Mesenchymal stem cell (in vitro differentiated cells and primary cell): Measurements from ENCODE around the gene POTEI. TPM values are rescaled to one million over a fixed set of nuclear protein-coding genes. Genes with fewer than 3 reads are reported as not detected.
"Not testable (repeated sequence)": the region's sequence is repeated elsewhere in the genome, so short reads cannot be mapped to it uniquely, and the experiment has no call there.

Experiments
- DNase-seq: peaks from one replicate; pipeline ENCODE4 v3.0.0-alpha.2; 2013
- H2AFZ ChIP-seq: one replicate; pipeline ENCODE4 v1.6.1; 2013; ENCODE audit warnings: low read depth, mild to moderate bottlenecking, control low read depth, inconsistent platforms, low read length, moderate library complexity
- H2AK5ac ChIP-seq: 2 replicates; pipeline ENCODE4 v1.6.1; 2013; ENCODE audit warnings: low read length, moderate library complexity, mild to moderate bottlenecking, inconsistent platforms; ENCODE audit not compliant: severe bottlenecking
- H2BK120ac ChIP-seq: one replicate; pipeline ENCODE4 v1.6.1; 2013; ENCODE audit warnings: low read depth, mild to moderate bottlenecking, inconsistent platforms, low read length, moderate library complexity
- H2BK12ac ChIP-seq, 2 experiments: one replicate each; pipeline ENCODE4 v1.6.1; 2013; ENCODE audit warnings: inconsistent platforms in 2 of 2, low read length in 2 of 2, mild to moderate bottlenecking in 2 of 2, moderate library complexity in 2 of 2, control low read depth in 1 of 2
- H2BK15ac ChIP-seq: one replicate; pipeline ENCODE4 v1.6.1; 2013; ENCODE audit warnings: mild to moderate bottlenecking, low read depth, inconsistent platforms; ENCODE audit not compliant: poor library complexity, severe bottlenecking
- H2BK5ac ChIP-seq: 2 replicates; pipeline ENCODE4 v1.6.1; 2013; ENCODE audit warnings: low read depth, mild to moderate bottlenecking, low read length, control low read depth, inconsistent platforms; ENCODE audit not compliant: poor library complexity, severe bottlenecking
- H3K14ac ChIP-seq, 2 experiments: one replicate each; pipeline ENCODE4 v1.6.1; 2013; ENCODE audit warnings: inconsistent platforms in 2 of 2, low read length in 2 of 2, control low read depth in 1 of 2, mild to moderate bottlenecking in 1 of 2, moderate library complexity in 1 of 2
- H3K18ac ChIP-seq, 2 experiments: one replicate each; pipeline ENCODE4 v1.6.1; 2013; ENCODE audit warnings: inconsistent platforms in 2 of 2, low read length in 2 of 2, control low read depth in 1 of 2, low read depth in 1 of 2, mild to moderate bottlenecking in 1 of 2
- H3K23ac ChIP-seq, 2 experiments: one replicate each; pipeline ENCODE4 v1.6.1; 2013; ENCODE audit warnings: inconsistent platforms in 2 of 2, low read length in 2 of 2, mild to moderate bottlenecking in 2 of 2, moderate library complexity in 2 of 2, control low read depth in 1 of 2
- H3K27ac ChIP-seq: 2 replicates; pipeline ENCODE4 v1.5.1; 2013; ENCODE audit warnings: mild to moderate bottlenecking, moderate library complexity, low read length, control low read depth, inconsistent platforms; ENCODE audit not compliant: poor library complexity, severe bottlenecking
- H3K27me3 ChIP-seq, 2 experiments: 2 replicates each; pipeline versions ENCODE4 v1.6.1 to v1.7.0; 2013; ENCODE audit warnings: low read length in 2 of 2, mild to moderate bottlenecking in 2 of 2, moderate library complexity in 2 of 2, control low read depth in 1 of 2, inconsistent platforms in 1 of 2; ENCODE audit not compliant: control insufficient read depth in 1 of 2, insufficient read depth in 1 of 2
- H3K36me3 ChIP-seq, 2 experiments: 2 replicates each; pipeline versions ENCODE4 v1.6.1 to v1.7.0; 2013; ENCODE audit warnings: low read length in 2 of 2, control low read depth in 1 of 2, inconsistent platforms in 1 of 2, low read depth in 1 of 2, mild to moderate bottlenecking in 1 of 2; ENCODE audit not compliant: insufficient read depth in 2 of 2, control insufficient read depth in 1 of 2
- H3K4ac ChIP-seq, 2 experiments: one replicate each; pipeline ENCODE4 v1.6.1; 2013; ENCODE audit warnings: inconsistent platforms in 2 of 2, low read length in 2 of 2, mild to moderate bottlenecking in 2 of 2, moderate library complexity in 2 of 2, control low read depth in 1 of 2, low read depth in 1 of 2
- H3K4me1 ChIP-seq: 2 replicates; pipeline ENCODE4 v1.6.1; 2013; ENCODE audit warnings: low read depth, low read length, control low read depth; ENCODE audit not compliant: control insufficient read depth, insufficient read depth
- H3K4me2 ChIP-seq: 2 replicates; pipeline ENCODE4 v1.6.1; 2013; ENCODE audit warnings: low read length, mild to moderate bottlenecking, inconsistent platforms; ENCODE audit not compliant: poor library complexity, severe bottlenecking
- H3K4me3 ChIP-seq, 2 experiments: 2 replicates each; pipeline versions ENCODE4 v1.5.1 to v1.7.0; 2013; ENCODE audit warnings: low read length in 2 of 2, mild to moderate bottlenecking in 2 of 2, control low read depth in 1 of 2, low read depth in 1 of 2; ENCODE audit not compliant: insufficient read depth in 1 of 2
- H3K79me1 ChIP-seq: replicated peaks from 2 replicates; pipeline ENCODE4 v1.6.1; 2013; ENCODE audit warnings: mild to moderate bottlenecking, control low read depth, low read length, inconsistent platforms; ENCODE audit not compliant: poor library complexity, severe bottlenecking
- H3K9ac ChIP-seq: 2 replicates; pipeline ENCODE4 v1.7.0; 2013; ENCODE audit warnings: mild to moderate bottlenecking, low read length, moderate library complexity
- H3K9me3 ChIP-seq: 2 replicates; pipeline ENCODE4 v1.7.0; 2013; ENCODE audit warnings: mild to moderate bottlenecking, low read length; ENCODE audit not compliant: control insufficient read depth
- H4K8ac ChIP-seq: one replicate; pipeline ENCODE4 v1.6.1; 2013; ENCODE audit warnings: inconsistent platforms, mild to moderate bottlenecking, low read length, moderate library complexity
- H4K91ac ChIP-seq: one replicate; pipeline ENCODE4 v1.6.1; 2013; ENCODE audit warnings: mild to moderate bottlenecking, low read length, inconsistent platforms
- WGBS: methylation state at CpG from one replicate; pipeline ENCODE4 v1.1.7; 2013; ENCODE audit warnings: mixed read lengths; 5-methylcytosine and 5-hydroxymethylcytosine counted together
- polyA plus RNA-seq, 2 experiments: library from polyadenylated mRNA; stranded (reverse); fragments of 200-250 nt; gene quantifications; one replicate each; pipeline ENCODE4 v1.2.3, GENCODE V29; 2013

POTEI gene
- polyA plus RNA-seq (2013, experiment 1 of 2), result 0.03 TPM
- 0.01 TPM for polyA plus RNA-seq (2013, experiment 2 of 2)

DNA sequence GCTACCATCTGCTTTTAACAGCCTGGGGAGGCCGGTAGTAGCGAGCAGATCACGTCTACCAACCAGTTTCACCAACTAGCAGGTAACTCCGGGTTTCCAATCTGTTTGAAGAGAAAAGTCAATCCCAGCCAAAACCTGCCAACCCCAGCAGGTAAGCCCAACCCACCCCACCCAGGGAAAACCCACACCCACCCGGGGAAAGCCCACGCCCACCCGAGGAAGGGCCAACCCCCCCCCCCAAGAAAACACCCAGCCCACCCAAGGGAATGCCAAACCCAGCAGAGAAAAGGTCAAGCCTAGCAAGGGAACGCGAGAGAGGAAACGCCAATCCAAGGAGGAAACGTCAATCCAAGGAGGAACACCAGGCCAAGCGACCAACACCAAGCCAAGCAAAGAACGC is at the start of gene POTEI:
Gene POTEI (minus strand): TSS at position 101 of the 400 bp plus-strand sequence. CDS start 93 bp downstream, at position 8.
- H3K27me3 ChIP-seq, H3K4me2 ChIP-seq, H2BK120ac ChIP-seq, H3K14ac ChIP-seq, H3K4ac ChIP-seq, H2AK5ac ChIP-seq, H3K79me1 ChIP-seq, H2AFZ ChIP-seq, H3K36me3 ChIP-seq, H2BK12ac ChIP-seq, H4K91ac ChIP-seq, DNase-seq, H2BK15ac ChIP-seq, H3K23ac ChIP-seq, H3K9ac ChIP-seq, H3K9me3 ChIP-seq, H3K18ac ChIP-seq, H3K4me1 ChIP-seq, H4K8ac ChIP-seq, H2BK5ac ChIP-seq, H3K4me3 ChIP-seq, H3K27ac ChIP-seq: not testable (repeated sequence)
- WGBS, result no CpG with 5 or more reads among the region's 13 CpGs

DNA sequence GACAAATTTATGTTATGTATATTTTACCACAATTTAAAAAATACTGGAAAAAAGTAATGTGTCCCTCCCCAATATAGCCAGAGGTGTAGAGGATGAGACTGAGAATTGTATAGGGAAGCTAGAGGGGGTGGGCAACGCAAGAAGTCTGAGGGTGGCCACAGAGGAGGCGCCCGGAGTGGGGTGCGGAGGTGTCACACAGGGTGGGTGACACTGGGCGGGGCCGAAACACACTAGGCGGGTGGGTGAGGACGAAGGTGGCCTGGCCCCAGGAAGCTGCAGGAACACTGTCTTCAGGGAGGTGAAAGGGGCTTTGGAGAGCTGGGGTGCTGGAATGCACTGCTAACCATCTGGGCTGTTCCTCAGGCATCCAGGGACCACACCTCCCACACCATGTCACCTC is 47.3 kb upstream of the POTEI start:
- H2BK12ac ChIP-seq, H3K14ac ChIP-seq, H4K8ac ChIP-seq, H3K4me2 ChIP-seq, H3K27me3 ChIP-seq, DNase-seq, H3K18ac ChIP-seq, H2AK5ac ChIP-seq, H2BK5ac ChIP-seq, H2BK120ac ChIP-seq, H3K23ac ChIP-seq, H3K4me3 ChIP-seq, H3K4me1 ChIP-seq, H3K9ac ChIP-seq, H2BK15ac ChIP-seq, H3K79me1 ChIP-seq, H3K27ac ChIP-seq, H3K9me3 ChIP-seq, H3K4ac ChIP-seq, H3K36me3 ChIP-seq, H2AFZ ChIP-seq, H4K91ac ChIP-seq: not testable (repeated sequence)
- no CpG with 5 or more reads among the region's 8 CpGs for WGBS

DNA sequence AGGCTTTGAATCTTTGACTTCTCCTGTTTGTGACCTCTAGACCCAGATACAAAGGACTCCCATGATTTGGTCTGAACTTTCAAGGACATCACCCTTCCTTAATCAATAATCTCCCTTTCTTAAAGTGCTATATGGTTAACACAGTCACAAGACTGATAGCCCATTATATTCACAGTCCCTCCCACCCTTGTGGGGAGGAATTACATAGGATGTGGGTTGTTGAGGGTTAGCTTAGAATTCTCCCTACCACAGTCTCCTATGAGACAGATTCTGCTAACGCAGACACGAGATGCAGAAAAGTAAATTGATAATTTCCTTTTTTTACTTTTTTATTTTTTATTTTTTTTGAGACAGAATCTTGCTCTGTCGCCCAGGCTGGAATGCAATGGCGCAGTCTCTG is 45.0 kb upstream of the POTEI start:
- not testable (repeated sequence) for H3K27ac ChIP-seq, H3K4ac ChIP-seq, H3K79me1 ChIP-seq, H2BK15ac ChIP-seq, H3K27me3 ChIP-seq, H2BK120ac ChIP-seq, H3K4me2 ChIP-seq, H3K14ac ChIP-seq, H3K9ac ChIP-seq, H4K91ac ChIP-seq, H3K4me1 ChIP-seq, H4K8ac ChIP-seq, DNase-seq, H2AK5ac ChIP-seq, H3K9me3 ChIP-seq, H2BK5ac ChIP-seq, H3K23ac ChIP-seq, H3K18ac ChIP-seq, H3K36me3 ChIP-seq, H2BK12ac ChIP-seq, H3K4me3 ChIP-seq, H2AFZ ChIP-seq
- no CpG with 5 or more reads among the region's 4 CpGs for WGBS

DNA sequence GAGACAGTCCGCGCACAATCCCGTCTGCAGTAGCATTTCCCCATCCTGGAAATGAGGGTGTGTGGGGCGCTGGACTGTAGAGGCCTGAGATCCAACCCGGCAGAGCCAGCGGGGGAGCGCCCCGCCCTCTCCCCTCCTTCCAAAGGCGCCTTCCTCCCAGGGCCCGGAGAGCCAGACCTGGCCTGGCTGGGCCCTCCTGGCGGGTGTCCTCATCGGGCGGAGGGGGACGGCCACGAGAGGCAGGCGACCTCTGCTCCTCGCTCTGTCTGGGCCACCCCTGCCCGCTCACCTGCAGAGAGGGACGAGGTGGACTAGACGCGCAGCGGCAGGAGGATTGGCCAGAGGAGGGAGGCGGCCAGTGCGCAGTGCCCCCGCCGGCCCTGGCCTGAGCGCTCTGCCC is 40.3 kb upstream of the POTEI start:
- not testable (repeated sequence) for H3K23ac ChIP-seq, H3K9me3 ChIP-seq, H3K79me1 ChIP-seq, H3K36me3 ChIP-seq, H3K4me1 ChIP-seq, H3K9ac ChIP-seq, H4K8ac ChIP-seq, H3K27ac ChIP-seq, H2BK15ac ChIP-seq, H2BK5ac ChIP-seq, H3K4me3 ChIP-seq, H4K91ac ChIP-seq, H3K27me3 ChIP-seq, H3K4me2 ChIP-seq, H2BK120ac ChIP-seq, H2AK5ac ChIP-seq, H3K14ac ChIP-seq, H2AFZ ChIP-seq, H3K18ac ChIP-seq, DNase-seq, H3K4ac ChIP-seq, H2BK12ac ChIP-seq
- no CpG with 5 or more reads among the region's 27 CpGs for WGBS
